PFSK-1 (cell line): Measurements from ENCODE around the gene CNOT4.

Source experiments
- FOXP2 ChIP-seq: optimal IDR thresholded peaks from 2 replicates; pipeline ENCODE3; 2011; ENCODE audit warnings: borderline replicate concordance, control low read depth, inconsistent platforms; ENCODE audit not compliant: insufficient read depth; ENCODE audit errors: extremely low read length, extremely low read depth
- POLR2AphosphoS5 ChIP-seq: IDR thresholded peaks from 2 replicates; pipeline ENCODE4 v1.6.1; 2012; ENCODE audit warnings: low read depth, mild to moderate bottlenecking, control low read depth, low read length, moderate library complexity
- SIN3A ChIP-seq: IDR thresholded peaks from 2 replicates; pipeline ENCODE4 v1.6.1; 2012; ENCODE audit warnings: mild to moderate bottlenecking, low read length, moderate library complexity, borderline replicate concordance; ENCODE audit not compliant: insufficient read depth
- TAF1 ChIP-seq: IDR thresholded peaks from 2 replicates; pipeline ENCODE4 v1.6.1; 2012; ENCODE audit warnings: low read length, control low read depth, borderline replicate concordance; ENCODE audit not compliant: insufficient read depth
- TF ChIP-seq, protein P1 (sequence below), 2 experiments: IDR thresholded peaks; 2 replicates each; pipeline versions ENCODE4 v1.6.1 to v1.8.0; 2011 to 2012; ENCODE audit warnings: low read depth in 2 of 2, low read length in 2 of 2, control low read depth in 1 of 2, inconsistent platforms in 1 of 2, mild to moderate bottlenecking in 1 of 2, moderate library complexity in 1 of 2; ENCODE audit not compliant: insufficient read depth in 1 of 2

The CNOT4 gene

DNA sequence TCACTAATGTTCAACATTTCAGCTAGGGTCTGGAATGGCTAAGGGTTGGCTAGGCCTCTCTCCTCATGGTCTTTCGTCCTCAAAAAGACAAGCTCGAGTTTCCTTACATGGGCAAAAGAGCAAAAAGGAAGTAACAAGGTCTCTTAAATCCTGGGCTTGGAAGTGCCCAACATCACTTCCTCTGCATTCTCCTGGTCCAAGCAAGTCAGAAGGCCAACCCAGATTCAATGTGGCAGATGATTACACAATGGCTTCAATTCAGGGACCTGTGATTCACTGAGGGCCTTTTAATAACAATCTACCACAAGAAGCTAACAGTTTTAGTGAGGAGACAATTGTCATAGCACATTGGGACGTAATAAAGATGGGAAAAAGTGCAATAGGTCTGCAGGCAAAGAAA, 43.4 kb upstream of the CNOT4 start:
- TF ChIP-seq SIN3A, result no peak
- TF ChIP-seq TAF1, result no peak
- TF ChIP-seq POLR2AphosphoS5, result no peak
- no peak for TF ChIP-seq FOXP2
- TF ChIP-seq, protein P1, sequence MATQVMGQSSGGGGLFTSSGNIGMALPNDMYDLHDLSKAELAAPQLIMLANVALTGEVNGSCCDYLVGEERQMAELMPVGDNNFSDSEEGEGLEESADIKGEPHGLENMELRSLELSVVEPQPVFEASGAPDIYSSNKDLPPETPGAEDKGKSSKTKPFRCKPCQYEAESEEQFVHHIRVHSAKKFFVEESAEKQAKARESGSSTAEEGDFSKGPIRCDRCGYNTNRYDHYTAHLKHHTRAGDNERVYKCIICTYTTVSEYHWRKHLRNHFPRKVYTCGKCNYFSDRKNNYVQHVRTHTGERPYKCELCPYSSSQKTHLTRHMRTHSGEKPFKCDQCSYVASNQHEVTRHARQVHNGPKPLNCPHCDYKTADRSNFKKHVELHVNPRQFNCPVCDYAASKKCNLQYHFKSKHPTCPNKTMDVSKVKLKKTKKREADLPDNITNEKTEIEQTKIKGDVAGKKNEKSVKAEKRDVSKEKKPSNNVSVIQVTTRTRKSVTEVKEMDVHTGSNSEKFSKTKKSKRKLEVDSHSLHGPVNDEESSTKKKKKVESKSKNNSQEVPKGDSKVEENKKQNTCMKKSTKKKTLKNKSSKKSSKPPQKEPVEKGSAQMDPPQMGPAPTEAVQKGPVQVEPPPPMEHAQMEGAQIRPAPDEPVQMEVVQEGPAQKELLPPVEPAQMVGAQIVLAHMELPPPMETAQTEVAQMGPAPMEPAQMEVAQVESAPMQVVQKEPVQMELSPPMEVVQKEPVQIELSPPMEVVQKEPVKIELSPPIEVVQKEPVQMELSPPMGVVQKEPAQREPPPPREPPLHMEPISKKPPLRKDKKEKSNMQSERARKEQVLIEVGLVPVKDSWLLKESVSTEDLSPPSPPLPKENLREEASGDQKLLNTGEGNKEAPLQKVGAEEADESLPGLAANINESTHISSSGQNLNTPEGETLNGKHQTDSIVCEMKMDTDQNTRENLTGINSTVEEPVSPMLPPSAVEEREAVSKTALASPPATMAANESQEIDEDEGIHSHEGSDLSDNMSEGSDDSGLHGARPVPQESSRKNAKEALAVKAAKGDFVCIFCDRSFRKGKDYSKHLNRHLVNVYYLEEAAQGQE (IDR thresholded peaks at IDR 0.05; ENCODE audit: insufficient read depth in 1 of 2, low read depth in 2 of 2, low read length in 2 of 2), result no peak

- TF ChIP-seq, protein P1 (IDR thresholded peaks at IDR 0.05; ENCODE audit: insufficient read depth in 1 of 2, low read depth in 2 of 2, low read length in 2 of 2), result no peak
- TF ChIP-seq SIN3A, result no peak
- TF ChIP-seq POLR2AphosphoS5, result no peak
- no peak for TF ChIP-seq FOXP2
- no peak for TF ChIP-seq TAF1
Measured at GRCh38 chr7:135552148-135552547, 42.2 kb upstream of the CNOT4 start.

GRCh38 chr7:135550196-135550595, 40.3 kb upstream of the CNOT4 start:
- no peak for TF ChIP-seq TAF1
- TF ChIP-seq POLR2AphosphoS5, result no peak
- TF ChIP-seq FOXP2, result no peak
- TF ChIP-seq, protein P1 (IDR thresholded peaks at IDR 0.05; ENCODE audit: insufficient read depth in 1 of 2, low read depth in 2 of 2, low read length in 2 of 2), result no peak

GRCh38 chr7:135541029-135541428, 31.1 kb upstream of the CNOT4 start:
- TF ChIP-seq FOXP2 (no peak), POLR2AphosphoS5 (no peak), SIN3A (no peak), TAF1 (no peak)
- TF ChIP-seq, protein P1 (IDR thresholded peaks at IDR 0.05; ENCODE audit: insufficient read depth in 1 of 2, low read depth in 2 of 2, low read length in 2 of 2), result no peak

GRCh38 chr7:135539629-135540028, 29.7 kb upstream of the CNOT4 start:
- TF ChIP-seq POLR2AphosphoS5 (no peak), FOXP2 (no peak), TAF1 (no peak), SIN3A (no peak)
- TF ChIP-seq, protein P1 (IDR thresholded peaks at IDR 0.05; ENCODE audit: insufficient read depth in 1 of 2, low read depth in 2 of 2, low read length in 2 of 2), result no peak
